Glutamatergic neuron (in vitro differentiated cells): ENCODE measurements around the gene WWOX. TPM values are rescaled to one million over a fixed set of nuclear protein-coding genes. Genes with fewer than 3 reads are reported as not detected.

Source experiments
- DNase-seq: peaks from one replicate; pipeline ENCODE4 v3.0.0; 2022
- H3K27ac Mint-ChIP-seq: one replicate; pipeline ENCODE4 v1.8.0; 2020; ENCODE audit warnings: mild to moderate bottlenecking, mixed read lengths, inconsistent platforms; ENCODE audit not compliant: unreplicated experiment
- H3K27me3 Mint-ChIP-seq: one replicate; pipeline ENCODE4 v1.8.0; 2020; ENCODE audit warnings: mild to moderate bottlenecking, moderate library complexity, mixed read lengths, inconsistent platforms; ENCODE audit not compliant: unreplicated experiment
- H3K36me3 Mint-ChIP-seq: one replicate; pipeline ENCODE4 v1.8.0; 2020; ENCODE audit warnings: mild to moderate bottlenecking, mixed read lengths, inconsistent platforms; ENCODE audit not compliant: unreplicated experiment
- H3K4me1 Mint-ChIP-seq: one replicate; pipeline ENCODE4 v1.8.0; 2020; ENCODE audit warnings: mild to moderate bottlenecking, low read depth, mixed read lengths, inconsistent platforms; ENCODE audit not compliant: unreplicated experiment
- H3K4me3 Mint-ChIP-seq: one replicate; pipeline ENCODE4 v1.8.0; 2020; ENCODE audit warnings: mild to moderate bottlenecking, mixed read lengths, inconsistent platforms; ENCODE audit not compliant: unreplicated experiment
- H3K9me3 Mint-ChIP-seq: one replicate; pipeline ENCODE4 v1.8.0; 2020; ENCODE audit warnings: mild to moderate bottlenecking, moderate library complexity, mixed read lengths, inconsistent platforms; ENCODE audit not compliant: unreplicated experiment
- CTCF ChIP-seq: fragments of 200-600 bp; sonication (generic); IDR thresholded peaks from one replicate; pipeline ENCODE4 v1.5.0; 2021; ENCODE audit not compliant: partially characterized antibody, unreplicated experiment
- total RNA-seq: library from RNA; stranded (reverse); fragmentation: NEBNext Ultra II Directional; extraction: Animal tissue kit (Norgen Biotek cat#: 25700); gene quantifications from one replicate; pipeline ENCODE4 v1.2.1, GENCODE V29; 2021; ENCODE audit not compliant: unreplicated experiment

The WWOX gene
- total RNA-seq, 1 donor from 2014 or later, result 10.3 TPM

DNA sequence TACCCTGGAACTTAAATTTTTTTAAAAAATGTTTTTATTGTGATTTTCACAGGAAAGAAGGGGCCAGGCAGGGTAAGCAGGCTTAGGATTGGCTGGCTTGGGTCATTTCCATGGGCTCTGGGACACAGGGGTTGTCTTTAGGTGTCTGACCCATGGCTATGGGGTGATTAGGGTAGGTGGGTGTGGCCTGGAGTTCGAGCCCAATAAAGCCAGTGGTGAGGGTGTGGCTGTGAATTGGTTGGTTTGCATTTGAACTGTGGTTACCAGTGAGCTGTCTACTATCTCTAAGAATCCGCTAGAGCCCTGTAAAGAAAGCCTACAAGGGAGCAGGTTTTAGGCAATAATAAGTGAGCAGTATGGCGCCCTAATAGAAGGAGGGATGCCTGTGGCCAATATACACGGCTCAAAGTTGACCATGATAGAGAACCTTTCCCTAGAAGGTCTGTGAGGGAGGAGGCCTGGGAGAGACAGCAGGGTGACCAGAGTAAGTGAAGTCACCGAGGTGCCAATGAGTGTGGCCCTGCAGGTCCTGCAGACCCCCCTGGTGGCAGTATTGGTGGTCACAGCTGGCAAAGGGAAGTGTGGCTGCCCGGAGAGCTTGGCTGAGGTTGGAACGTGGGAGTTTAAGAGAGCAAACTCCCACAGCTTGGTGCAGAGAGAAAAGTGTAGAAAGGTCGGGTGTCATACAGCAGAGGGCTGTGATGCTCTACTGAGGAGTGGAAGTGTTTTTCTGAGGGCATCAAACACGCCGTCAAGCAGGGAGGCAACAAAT lies 454.0 kb downstream of the WWOX start:
- peaks cover 12% of the 10 kb centered on the region for H3K4me1 Mint-ChIP-seq
- peaks cover 5% of the 10 kb centered on the region for H3K36me3 Mint-ChIP-seq
- DNase-seq, result no peak
- H3K27me3 Mint-ChIP-seq, result no peaks in the 10 kb centered on the region
- peaks cover 2% of the 10 kb centered on the region for H3K9me3 Mint-ChIP-seq
- TF ChIP-seq CTCF, result no peak
- H3K27ac Mint-ChIP-seq, result no peak overlapping the region
- no peak overlapping the region for H3K4me3 Mint-ChIP-seq

- TF ChIP-seq CTCF, result no peak
- Mint-ChIP-seq H3K4me1 (peaks cover 11% of the 10 kb centered on the region), H3K9me3 (peaks cover 2% of the 10 kb centered on the region), H3K4me3 (no peak overlapping the region), H3K27me3 (no peaks in the 10 kb centered on the region), H3K27ac (no peak overlapping the region), H3K36me3 (no peaks in the 10 kb centered on the region)
- DNase-seq, result no peak
Measured at GRCh38 chr16:78556421-78556820, 457.0 kb downstream of the WWOX start.

GRCh38 chr16:78560997-78561396 lies 461.5 kb downstream of the WWOX start:
- Mint-ChIP-seq H3K27me3 (no peaks in the 10 kb centered on the region), H3K36me3 (peaks cover 5% of the 10 kb centered on the region), H3K4me3 (no peak overlapping the region), H3K4me1 (peaks cover 12% of the 10 kb centered on the region), H3K9me3 (peaks cover 2% of the 10 kb centered on the region), H3K27ac (no peak overlapping the region)
- no peak for DNase-seq
- no peak for TF ChIP-seq CTCF

- Mint-ChIP-seq H3K4me1 (peaks cover 12% of the 10 kb centered on the region), H3K27me3 (no peaks in the 10 kb centered on the region), H3K27ac (peak overlapping the region; percentile 63), H3K36me3 (peaks cover 5% of the 10 kb centered on the region), H3K9me3 (no peaks in the 10 kb centered on the region), H3K4me3 (no peak overlapping the region)
- TF ChIP-seq CTCF, result no peak
- no peak for DNase-seq
Measured at GRCh38 chr16:78562111-78562510, 462.7 kb downstream of the WWOX start.

DNA sequence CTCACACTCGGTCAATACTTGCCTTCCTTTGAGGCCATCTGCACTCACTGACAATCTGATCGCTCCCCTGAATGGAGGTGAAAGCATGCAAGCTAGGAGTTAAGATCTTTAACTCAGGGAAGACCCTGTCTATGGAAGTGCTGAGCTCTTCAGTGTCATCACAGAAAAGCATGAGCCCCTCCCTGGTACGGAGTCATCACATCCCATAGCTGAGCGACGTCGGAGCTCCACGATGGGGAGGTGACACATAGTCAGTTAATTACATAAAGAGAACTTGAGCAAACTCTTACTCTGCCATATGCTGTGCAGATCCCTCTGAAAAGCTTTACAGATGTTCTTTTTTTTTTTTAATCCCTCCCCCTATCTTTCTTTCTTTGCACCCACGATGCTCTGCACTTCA lies 463.2 kb downstream of the WWOX start:
- H3K4me3 Mint-ChIP-seq, result no peak overlapping the region
- H3K27me3 Mint-ChIP-seq, result no peaks in the 10 kb centered on the region
- H3K36me3 Mint-ChIP-seq, result peaks cover 5% of the 10 kb centered on the region
- no peaks in the 10 kb centered on the region for H3K9me3 Mint-ChIP-seq
- peaks cover 12% of the 10 kb centered on the region for H3K4me1 Mint-ChIP-seq
- no peak for DNase-seq
- peak overlapping the region; percentile 63 for H3K27ac Mint-ChIP-seq
- no peak for TF ChIP-seq CTCF
